ENCODE data around the gene MAN1B1. TPM values are rescaled to one million over a fixed set of nuclear protein-coding genes. Genes with fewer than 3 reads are reported as not detected.
A peak's percentile ranks its signal among the peaks of the same experiment; 100 is the strongest.

The MAN1B1 gene
- total RNA-seq, 4 donors from 2014 or later = 52.1 to 99.2 (median 63.1) TPM

GRCh38 chr9:137068539-137069507 is 18.0 kb upstream of the MAN1B1 start:
- TF ChIP-seq POLR2AphosphoS5 (IDR thresholded peaks at IDR 0.05) (no peak), CTCF (IDR thresholded peaks at IDR 0.05) (no peak), POLR2A (IDR thresholded peaks at IDR 0.05) (no peak), EP300 (IDR thresholded peaks at IDR 0.05) (no peak)
- WGBS = 75% methylated on average over 4 of the region's 17 CpGs
- Histone ChIP-seq H3K27ac (no peak overlapping the region), H3K4me3 (peak overlapping the region; percentile 56), H3K27me3 (peaks cover 18% of the 10 kb centered on the region), H3K9me3 (no peaks in the 10 kb centered on the region), H3K36me3 (no peaks in the 10 kb centered on the region), H3K4me1 (peaks cover 49% of the 10 kb centered on the region)
- peak in 1 of 2 donors; percentile 60 for DNase-seq (ENCODE audit: low spot score in 2 of 2)

- Histone ChIP-seq H3K4me1 (peaks cover 41% of the 10 kb centered on the region), H3K9me3 (no peaks in the 10 kb centered on the region), H3K4me3 (peak overlapping the region; percentile 56), H3K27me3 (peaks cover 18% of the 10 kb centered on the region), H3K27ac (no peak overlapping the region), H3K36me3 (no peaks in the 10 kb centered on the region)
- WGBS = 20% methylated on average over 5 of the region's 52 CpGs
- TF ChIP-seq POLR2AphosphoS5 (IDR thresholded peaks at IDR 0.05) (no peak), EP300 (IDR thresholded peaks at IDR 0.05) (no peak), CTCF (IDR thresholded peaks at IDR 0.05) (no peak), POLR2A (IDR thresholded peaks at IDR 0.05) (no peak)
- peak in 1 of 2 donors; percentile 65 for DNase-seq (ENCODE audit: low spot score in 2 of 2)
These were observed 17.2 kb upstream of the MAN1B1 start for GRCh38 chr9:137069508-137070091.

DNA sequence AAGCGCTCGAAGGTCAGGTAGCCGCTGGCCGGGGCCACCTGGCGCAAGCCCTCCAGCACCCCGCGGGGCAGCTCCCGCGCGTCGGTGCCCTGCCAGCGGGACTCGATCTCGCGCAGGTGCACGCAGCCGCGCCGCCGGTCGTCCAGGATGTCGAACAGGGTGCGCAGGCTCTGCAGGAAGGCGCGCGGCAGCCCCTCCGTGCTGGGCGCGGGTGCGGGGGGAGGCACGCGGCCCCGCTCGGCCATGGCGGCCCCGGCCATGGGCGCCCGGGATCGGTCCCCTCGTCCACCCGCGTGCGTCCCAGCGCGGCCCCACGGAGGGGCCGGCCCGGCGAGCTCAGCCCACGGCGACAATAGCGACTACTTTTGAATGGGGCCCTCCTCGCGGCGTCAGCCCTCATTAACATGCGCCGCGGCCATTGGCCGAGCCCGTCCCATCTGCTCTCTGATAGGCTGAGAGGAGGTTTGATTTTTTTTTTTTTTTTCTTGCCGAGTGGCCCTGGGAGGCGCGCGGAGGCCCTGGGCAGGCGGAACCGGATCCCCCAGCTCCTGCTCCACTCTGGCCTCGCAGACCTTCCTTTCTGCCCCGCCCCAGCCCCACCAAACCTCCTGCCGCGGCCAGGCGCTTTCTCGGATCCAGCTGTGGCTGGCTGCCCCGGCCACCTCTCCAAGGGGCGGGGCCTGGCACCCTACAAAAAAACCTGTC is 16.4 kb upstream of the MAN1B1 start, which contains the start of gene SAPCD2:
TSS of gene SAPCD2 (minus strand) at position 357 of the 705 bp plus-strand sequence. CDS start at position 260, 97 bp downstream.
- under 1% methylated on average over 42 of the region's 74 CpGs for WGBS
- Histone ChIP-seq H3K9me3 (no peaks in the 10 kb centered on the region), H3K36me3 (no peaks in the 10 kb centered on the region), H3K27ac (peak within 1 kb of the TSS; percentile 66), H3K27me3 (peaks cover 18% of the 10 kb centered on the region), H3K4me3 (peak within 1 kb of the TSS; percentile 56), H3K4me1 (peaks cover 35% of the 10 kb centered on the region)
- TF ChIP-seq CTCF (IDR thresholded peaks at IDR 0.05) = no peak
- TF ChIP-seq EP300 (IDR thresholded peaks at IDR 0.05) = no peak
- no peak for TF ChIP-seq POLR2AphosphoS5 (IDR thresholded peaks at IDR 0.05)
- TF ChIP-seq POLR2A (IDR thresholded peaks at IDR 0.05) = no peak
- DNase-seq (ENCODE audit: low spot score in 2 of 2) = peak; percentile 90 to 95

DNA sequence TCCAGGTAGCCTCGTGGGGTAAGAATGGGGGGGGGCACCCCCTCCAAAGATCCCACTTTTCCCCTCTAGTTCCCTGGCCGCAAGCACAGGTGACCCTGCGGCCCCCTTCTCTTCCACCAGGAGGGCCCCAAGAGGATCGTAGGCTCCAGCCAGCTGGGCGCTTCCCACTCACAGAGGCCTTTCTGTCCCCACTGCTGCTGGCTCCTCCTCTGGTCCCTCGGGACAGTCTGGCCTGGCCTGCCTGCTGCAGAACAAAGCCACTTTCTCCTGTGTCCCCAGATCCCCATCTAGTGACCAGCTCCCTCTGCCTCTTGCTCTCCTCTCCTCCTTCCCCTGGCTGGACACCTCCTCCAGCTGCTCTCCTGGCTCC is 15.9 kb upstream of the MAN1B1 start:
- Histone ChIP-seq H3K27ac (peak overlapping the region; percentile 66), H3K4me1 (peaks cover 35% of the 10 kb centered on the region), H3K27me3 (peaks cover 18% of the 10 kb centered on the region), H3K9me3 (no peaks in the 10 kb centered on the region), H3K4me3 (peak overlapping the region; percentile 56), H3K36me3 (no peaks in the 10 kb centered on the region)
- peak in 1 of 2 donors; percentile 75 for DNase-seq (ENCODE audit: low spot score in 2 of 2)
- 24% methylated on average over 6 of the region's 6 CpGs for WGBS
- TF ChIP-seq CTCF (IDR thresholded peaks at IDR 0.05) (no peak), POLR2AphosphoS5 (IDR thresholded peaks at IDR 0.05) (no peak), POLR2A (IDR thresholded peaks at IDR 0.05) (no peak), EP300 (IDR thresholded peaks at IDR 0.05) (no peak)
